8988T (cell line): ENCODE results near the gene CCDC158.
"Not testable (repeated sequence)": the region's sequence is repeated elsewhere in the genome, so short reads cannot be mapped to it uniquely, and the experiment has no call there.

Experiments used
- DNase-seq: peaks from one replicate; pipeline ENCODE4 v3.0.0; 2011

Gene CCDC158

GRCh38 chr4:76429636-76430035 lies 8.7 kb upstream of the CCDC158 start:
- DNase-seq, result no peak

GRCh38 chr4:76426272-76426671 lies 5.3 kb upstream of the CCDC158 start:
- no peak for DNase-seq

GRCh38 chr4:76423159-76423558 lies 2.2 kb upstream of the CCDC158 start:
- not testable (repeated sequence) for DNase-seq

- DNase-seq, result no peak
Measured at GRCh38 chr4:76420188-76420761, 666 bp downstream of the CCDC158 start.

- DNase-seq, result no peak
Measured at GRCh38 chr4:76410636-76411035, 10.3 kb downstream of the CCDC158 start.

- no peak for DNase-seq
Measured at GRCh38 chr4:76407440-76408119, 13.4 kb downstream of the CCDC158 start.

- DNase-seq, result no peak
Measured at GRCh38 chr4:76406081-76406480, 14.9 kb downstream of the CCDC158 start.

- no peak for DNase-seq
Measured at GRCh38 chr4:76401654-76402053, 19.3 kb downstream of the CCDC158 start.

- DNase-seq, result no peak
Measured at GRCh38 chr4:76388160-76388908, 32.6 kb downstream of the CCDC158 start.

GRCh38 chr4:76386566-76387305 lies 34.2 kb downstream of the CCDC158 start:
- DNase-seq, result no peak

- DNase-seq, result no peak
Measured at GRCh38 chr4:76385974-76386373, 35.0 kb downstream of the CCDC158 start.

- no peak for DNase-seq
Measured at GRCh38 chr4:76384052-76384451, 36.9 kb downstream of the CCDC158 start.

GRCh38 chr4:76383001-76383400 lies 37.9 kb downstream of the CCDC158 start:
- no peak for DNase-seq

GRCh38 chr4:76381986-76382385 lies 39.0 kb downstream of the CCDC158 start:
- DNase-seq, result no peak

GRCh38 chr4:76380561-76380960 lies 40.4 kb downstream of the CCDC158 start:
- DNase-seq, result no peak

- peak; percentile 12 for DNase-seq
Measured at GRCh38 chr4:76377911-76378310, 43.0 kb downstream of the CCDC158 start.

- no peak for DNase-seq
Measured at GRCh38 chr4:76377481-76377901, 43.5 kb downstream of the CCDC158 start.

GRCh38 chr4:76376534-76376933 lies 44.4 kb downstream of the CCDC158 start:
- DNase-seq, result no peak

- no peak for DNase-seq
Measured at GRCh38 chr4:76375703-76376102, 45.2 kb downstream of the CCDC158 start.

- DNase-seq, result no peak
Measured at GRCh38 chr4:76374798-76375197, 46.1 kb downstream of the CCDC158 start.

GRCh38 chr4:76373919-76374552 lies 46.9 kb downstream of the CCDC158 start:
- DNase-seq, result no peak

- DNase-seq, result no peak
Measured at GRCh38 chr4:76366737-76367136, 54.2 kb downstream of the CCDC158 start.

- no peak for DNase-seq
Measured at GRCh38 chr4:76365636-76366035, 55.3 kb downstream of the CCDC158 start.
